Caco-2 (cell line): ENCODE measurements around the gene MPIG6B. TPM values are rescaled to one million over a fixed set of nuclear protein-coding genes. Genes with fewer than 3 reads are reported as not detected.

ENCODE experiments used
- BruUV-seq: library from RNA; stranded (reverse); fragments of 400-500 nt; replicated peaks from 2 replicates; lab custom pipeline; 2021; lab: Mats Ljungman, UMichigan
- CTCF ChIA-PET: fragments of 300-600 bp; sonication (Branson Sonifier 250); formaldehyde crosslinking; loops from one replicate; lab custom pipeline; 2022; ENCODE audit warnings: antibody characterized with exemption; lab: Charles Lee
- POLR2A ChIA-PET: fragments of 300-600 bp; sonication (Branson Sonifier 250); formaldehyde crosslinking; loops from one replicate; lab custom pipeline; 2022; ENCODE audit warnings: antibody characterized with exemption; lab: Charles Lee
- DNase-seq, 2 experiments: peaks; one replicate each; pipeline versions ENCODE4 v3.0.0 to v3.0.0-alpha.2; 2020 to 2022
- H3K27me3 ChIP-seq: replicated peaks from 2 replicates; pipeline ENCODE4 v1.6.0; 2011; ENCODE audit warnings: low read length; ENCODE audit not compliant: control insufficient read depth, insufficient read depth
- H3K36me3 ChIP-seq: 2 replicates; pipeline ENCODE4 v1.5.1; 2011; ENCODE audit warnings: low read length; ENCODE audit not compliant: control insufficient read depth, insufficient read depth
- H3K4me1 ChIP-seq: fragments of 250-450 bp; sonication (Bioruptor Pico); 2 replicates; pipeline ENCODE4 v1.5.1; 2020; ENCODE audit warnings: mild to moderate bottlenecking
- H3K4me3 ChIP-seq: 2 replicates; pipeline ENCODE4 v1.5.1; 2011; ENCODE audit warnings: low read depth, mild to moderate bottlenecking, control low read depth, low read length
- H3K9me3 ChIP-seq: fragments of 250-450 bp; sonication (Bioruptor Pico); 2 replicates; pipeline ENCODE4 v1.5.1; 2020; ENCODE audit warnings: mild to moderate bottlenecking, moderate library complexity
- H3K27ac Mint-ChIP-seq: one replicate; pipeline ENCODE4 v1.8.0; 2022; ENCODE audit warnings: mixed read lengths; ENCODE audit not compliant: unreplicated experiment
- H3K27me3 Mint-ChIP-seq: one replicate; pipeline ENCODE4 v1.8.0; 2022; ENCODE audit warnings: mixed read lengths; ENCODE audit not compliant: insufficient read depth, unreplicated experiment
- H3K36me3 Mint-ChIP-seq: one replicate; pipeline ENCODE4 v1.8.0; 2022; ENCODE audit warnings: mild to moderate bottlenecking, mixed read lengths; ENCODE audit not compliant: insufficient read depth, unreplicated experiment
- H3K4me1 Mint-ChIP-seq: one replicate; pipeline ENCODE4 v1.8.0; 2022; ENCODE audit warnings: low read depth, mixed read lengths; ENCODE audit not compliant: unreplicated experiment
- H3K4me3 Mint-ChIP-seq: one replicate; pipeline ENCODE4 v1.8.0; 2022; ENCODE audit warnings: mild to moderate bottlenecking, moderate library complexity, mixed read lengths; ENCODE audit not compliant: unreplicated experiment
- H3K9me3 Mint-ChIP-seq: one replicate; pipeline ENCODE4 v1.8.0; 2022; ENCODE audit warnings: mixed read lengths; ENCODE audit not compliant: unreplicated experiment
- intact Hi-C: fragments of 100-400 bp; cut with micrococcal nuclease; formaldehyde crosslinking; loops from one replicate; pipeline ENCODE4 v1.10.0; 2022; ENCODE audit not compliant: unreplicated experiment
- total RNA-seq: library from RNA; stranded (reverse); gene quantifications from 2 replicates; pipeline ENCODE4 v1.2.3, GENCODE V29; 2022
- TF ChIP-seq, protein P1 (sequence below), 2 experiments: fragments of 200-600 bp in 1 of 2; IDR thresholded peaks; 1 replicate in 1 of 2; 2 replicates in 1 of 2; pipeline versions ENCODE4 v1.5.1 to v1.8.0; 2011 to 2022; ENCODE audit warnings: antibody characterized with exemption in 1 of 2, control low read depth in 1 of 2, inconsistent platforms in 1 of 2, low read depth in 1 of 2, low read length in 1 of 2, mild to moderate bottlenecking in 1 of 2, moderate library complexity in 1 of 2; ENCODE audit not compliant: insufficient read depth in 1 of 2, severe bottlenecking in 1 of 2, unreplicated experiment in 1 of 2

The MPIG6B gene
- total RNA-seq, 1 experiment from 2014 or later: not detected

DNA sequence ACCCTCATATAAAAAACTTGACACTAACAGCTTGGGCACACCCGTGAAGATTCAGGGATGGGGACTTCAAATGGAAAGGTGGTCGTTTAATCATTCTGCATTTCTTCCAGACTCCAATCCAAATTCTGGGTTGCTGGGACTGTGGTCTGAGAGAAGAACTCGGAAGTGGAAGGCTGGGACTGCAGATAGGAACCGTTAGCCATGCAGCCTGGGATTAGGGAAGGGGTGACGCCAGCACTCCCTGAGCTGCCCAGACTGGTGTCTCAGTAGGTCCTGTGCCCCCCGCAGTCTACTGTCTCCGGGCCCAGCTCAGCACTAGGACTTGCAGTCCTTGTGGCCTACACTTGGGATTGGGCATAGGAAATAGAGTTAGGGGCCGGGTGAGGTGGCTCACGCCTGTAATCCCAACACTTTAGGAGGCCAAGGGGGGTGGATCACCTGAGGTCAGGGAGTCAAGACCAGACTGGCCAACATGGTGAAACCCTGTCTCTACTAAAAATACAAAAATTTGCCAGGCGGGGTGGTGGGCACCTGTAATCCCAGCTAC, 13.7 kb downstream of the MPIG6B start:
- peaks cover 31% of the 10 kb centered on the region for H3K4me1 Mint-ChIP-seq
- intact Hi-C loops: loop anchor here (2.0 to 5.0 kb wide), 4 partner anchors 35 to 190 kb away; partner anchors contain the start of genes ABHD16A, ATP6V1G2, CSNK2B and HSPA1B
- H3K36me3 ChIP-seq: 0 out of 2 replicates have a peak, but pooled peaks cover 2% of the 10 kb centered on the region
- H3K36me3 Mint-ChIP-seq: peaks cover 84% of the 10 kb centered on the region
- peak overlapping the region; percentile 71 for H3K4me3 ChIP-seq
- H3K4me3 Mint-ChIP-seq: peak overlapping the region; percentile 95
- BruUV-seq: TSS peak; percentile 11
- H3K9me3 ChIP-seq: no peaks in the 10 kb centered on the region
- peak in 1 of 2 experiments; percentile 39 for DNase-seq
- no peaks in the 10 kb centered on the region for H3K27me3 Mint-ChIP-seq
- H3K27ac Mint-ChIP-seq: peak overlapping the region; percentile 98
- peaks cover 33% of the 10 kb centered on the region for H3K4me1 ChIP-seq
- CTCF ChIA-PET: interaction anchor here (0.6 to 3.8 kb wide), 6 partner anchors 23 to 126 kb away, joined by 3 to 32 read pairs (median 5); partner anchors contain the start of genes LSM2, LY6G5C, NEU1 and VARS1
- H3K9me3 Mint-ChIP-seq: no peaks in the 10 kb centered on the region
- POLR2A ChIA-PET: interaction anchor here (0.6 to 3.3 kb wide), 13 partner anchors 7 to 195 kb away, joined by 3 to 59 read pairs (median 4); partner anchors contain the start of genes ABHD16A, C6orf47, DDAH2 and DDX39B
- TF ChIP-seq, protein P1, sequence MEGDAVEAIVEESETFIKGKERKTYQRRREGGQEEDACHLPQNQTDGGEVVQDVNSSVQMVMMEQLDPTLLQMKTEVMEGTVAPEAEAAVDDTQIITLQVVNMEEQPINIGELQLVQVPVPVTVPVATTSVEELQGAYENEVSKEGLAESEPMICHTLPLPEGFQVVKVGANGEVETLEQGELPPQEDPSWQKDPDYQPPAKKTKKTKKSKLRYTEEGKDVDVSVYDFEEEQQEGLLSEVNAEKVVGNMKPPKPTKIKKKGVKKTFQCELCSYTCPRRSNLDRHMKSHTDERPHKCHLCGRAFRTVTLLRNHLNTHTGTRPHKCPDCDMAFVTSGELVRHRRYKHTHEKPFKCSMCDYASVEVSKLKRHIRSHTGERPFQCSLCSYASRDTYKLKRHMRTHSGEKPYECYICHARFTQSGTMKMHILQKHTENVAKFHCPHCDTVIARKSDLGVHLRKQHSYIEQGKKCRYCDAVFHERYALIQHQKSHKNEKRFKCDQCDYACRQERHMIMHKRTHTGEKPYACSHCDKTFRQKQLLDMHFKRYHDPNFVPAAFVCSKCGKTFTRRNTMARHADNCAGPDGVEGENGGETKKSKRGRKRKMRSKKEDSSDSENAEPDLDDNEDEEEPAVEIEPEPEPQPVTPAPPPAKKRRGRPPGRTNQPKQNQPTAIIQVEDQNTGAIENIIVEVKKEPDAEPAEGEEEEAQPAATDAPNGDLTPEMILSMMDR (IDR thresholded peaks at IDR 0.05; ENCODE audit: insufficient read depth in 1 of 2, low read depth in 1 of 2, low read length in 1 of 2, severe bottlenecking in 1 of 2, unreplicated experiment in 1 of 2): no peak
- no peaks in the 10 kb centered on the region for H3K27me3 ChIP-seq

GRCh38 chr6:31737315-31737990, 14.3 kb downstream of the MPIG6B start:
- H3K4me1 ChIP-seq: peaks cover 33% of the 10 kb centered on the region
- peaks cover 77% of the 10 kb centered on the region for H3K36me3 Mint-ChIP-seq

More at GRCh38 chr6:31737315-31737990, 14.3 kb downstream of the MPIG6B start:
- intact Hi-C loops: loop anchor here (2.0 to 5.0 kb wide), 4 partner anchors 35 to 190 kb away; partner anchors contain the start of genes ABHD16A, ATP6V1G2, CSNK2B and HSPA1B
- BruUV-seq: no TSS peak
- Mint-ChIP-seq H3K4me1 (peaks cover 31% of the 10 kb centered on the region), H3K9me3 (no peaks in the 10 kb centered on the region), H3K27me3 (no peaks in the 10 kb centered on the region), H3K4me3 (peak overlapping the region; percentile 95), H3K27ac (peak overlapping the region; percentile 98)
- ChIA-PET CTCF (interaction anchor here (0.6 to 3.8 kb wide), 7 partner anchors 8 to 69 kb away, joined by 3 to 32 read pairs (median 5); partner anchors contain the start of genes ABHD16A, DDAH2, LSM2 and LY6G5C), POLR2A (interaction anchor here (0.6 to 3.3 kb wide), 15 partner anchors 8 to 208 kb away, joined by 3 to 59 read pairs (median 5); partner anchors contain the start of genes APOM, BAG6, C6orf47 and CFB)
- TF ChIP-seq, protein P1 (IDR thresholded peaks at IDR 0.05; ENCODE audit: insufficient read depth in 1 of 2, low read depth in 1 of 2, low read length in 1 of 2, severe bottlenecking in 1 of 2, unreplicated experiment in 1 of 2): no peak
- Histone ChIP-seq H3K4me3 (peak overlapping the region; percentile 30), H3K9me3 (no peaks in the 10 kb centered on the region), H3K27me3 (no peaks in the 10 kb centered on the region), H3K36me3 (0 out of 2 replicates have a peak, but pooled peaks cover 2% of the 10 kb centered on the region)
- peak; percentile 85 to 93 for DNase-seq
